ENCODE measurements around the gene MRPS26.

Gene MRPS26

DNA sequence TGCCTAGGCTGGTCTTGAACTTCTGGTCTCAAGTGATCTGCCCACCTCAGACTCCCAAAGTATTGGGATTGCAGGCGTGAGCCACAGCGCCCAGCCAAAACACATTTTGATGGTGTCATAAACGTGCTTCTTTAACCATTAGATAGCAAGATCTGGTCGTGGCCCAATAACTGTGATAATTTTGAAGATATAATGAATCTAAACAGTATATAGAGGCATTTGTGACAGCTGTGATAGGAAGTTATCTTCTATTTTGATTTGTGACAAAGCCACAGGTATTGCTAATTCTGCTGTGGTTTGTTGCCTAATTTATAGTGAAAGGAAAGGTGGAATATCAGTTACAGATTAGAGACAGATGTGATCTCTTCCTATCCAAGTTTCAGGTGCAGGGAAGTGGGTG, 24.9 kb downstream of the MRPS26 start:
- TF ChIP-seq ZNF8 (CRISPR knock-in tag; IDR thresholded peaks at IDR 0.05) (no peak), POU6F1 (CRISPR knock-in tag; IDR thresholded peaks at IDR 0.05; ENCODE audit: borderline replicate concordance, low read depth) (no peak)
- no peak for ATAC-seq

GRCh38 chr20:3071266-3071609, 25.4 kb downstream of the MRPS26 start:
- ATAC-seq = no peak
- TF ChIP-seq ZNF565 (CRISPR knock-in tag; conservative IDR thresholded peaks at IDR 0.05; ENCODE audit: low read depth) = no peak
- no peak for TF ChIP-seq POU6F1 (CRISPR knock-in tag; IDR thresholded peaks at IDR 0.05; ENCODE audit: borderline replicate concordance, low read depth)
- TF ChIP-seq GLIS3 (CRISPR knock-in tag; IDR thresholded peaks at IDR 0.05) = no peak
- TF ChIP-seq PPARA (CRISPR knock-in tag; IDR thresholded peaks at IDR 0.05; ENCODE audit: borderline replicate concordance) = no peak
- TF ChIP-seq OSR1 (CRISPR knock-in tag; IDR thresholded peaks at IDR 0.05) = no peak
- no peak for TF ChIP-seq ZFP3 (CRISPR knock-in tag; IDR thresholded peaks at IDR 0.05)
- TF ChIP-seq ESRRG (CRISPR knock-in tag; IDR thresholded peaks at IDR 0.05) = no peak
- TF ChIP-seq, protein P1, sequence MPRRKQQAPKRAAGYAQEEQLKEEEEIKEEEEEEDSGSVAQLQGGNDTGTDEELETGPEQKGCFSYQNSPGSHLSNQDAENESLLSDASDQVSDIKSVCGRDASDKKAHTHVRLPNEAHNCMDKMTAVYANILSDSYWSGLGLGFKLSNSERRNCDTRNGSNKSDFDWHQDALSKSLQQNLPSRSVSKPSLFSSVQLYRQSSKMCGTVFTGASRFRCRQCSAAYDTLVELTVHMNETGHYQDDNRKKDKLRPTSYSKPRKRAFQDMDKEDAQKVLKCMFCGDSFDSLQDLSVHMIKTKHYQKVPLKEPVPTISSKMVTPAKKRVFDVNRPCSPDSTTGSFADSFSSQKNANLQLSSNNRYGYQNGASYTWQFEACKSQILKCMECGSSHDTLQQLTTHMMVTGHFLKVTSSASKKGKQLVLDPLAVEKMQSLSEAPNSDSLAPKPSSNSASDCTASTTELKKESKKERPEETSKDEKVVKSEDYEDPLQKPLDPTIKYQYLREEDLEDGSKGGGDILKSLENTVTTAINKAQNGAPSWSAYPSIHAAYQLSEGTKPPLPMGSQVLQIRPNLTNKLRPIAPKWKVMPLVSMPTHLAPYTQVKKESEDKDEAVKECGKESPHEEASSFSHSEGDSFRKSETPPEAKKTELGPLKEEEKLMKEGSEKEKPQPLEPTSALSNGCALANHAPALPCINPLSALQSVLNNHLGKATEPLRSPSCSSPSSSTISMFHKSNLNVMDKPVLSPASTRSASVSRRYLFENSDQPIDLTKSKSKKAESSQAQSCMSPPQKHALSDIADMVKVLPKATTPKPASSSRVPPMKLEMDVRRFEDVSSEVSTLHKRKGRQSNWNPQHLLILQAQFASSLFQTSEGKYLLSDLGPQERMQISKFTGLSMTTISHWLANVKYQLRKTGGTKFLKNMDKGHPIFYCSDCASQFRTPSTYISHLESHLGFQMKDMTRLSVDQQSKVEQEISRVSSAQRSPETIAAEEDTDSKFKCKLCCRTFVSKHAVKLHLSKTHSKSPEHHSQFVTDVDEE (CRISPR knock-in tag; IDR thresholded peaks at IDR 0.05) = no peak
- no peak for TF ChIP-seq ARNTL (CRISPR knock-in tag; IDR thresholded peaks at IDR 0.05; ENCODE audit: borderline replicate concordance, low read depth)
- TF ChIP-seq ZFP30 (CRISPR knock-in tag; IDR thresholded peaks at IDR 0.05) = no peak
- TF ChIP-seq SNAI2 (CRISPR knock-in tag; IDR thresholded peaks at IDR 0.05) = no peak
- TF ChIP-seq, protein P2, sequence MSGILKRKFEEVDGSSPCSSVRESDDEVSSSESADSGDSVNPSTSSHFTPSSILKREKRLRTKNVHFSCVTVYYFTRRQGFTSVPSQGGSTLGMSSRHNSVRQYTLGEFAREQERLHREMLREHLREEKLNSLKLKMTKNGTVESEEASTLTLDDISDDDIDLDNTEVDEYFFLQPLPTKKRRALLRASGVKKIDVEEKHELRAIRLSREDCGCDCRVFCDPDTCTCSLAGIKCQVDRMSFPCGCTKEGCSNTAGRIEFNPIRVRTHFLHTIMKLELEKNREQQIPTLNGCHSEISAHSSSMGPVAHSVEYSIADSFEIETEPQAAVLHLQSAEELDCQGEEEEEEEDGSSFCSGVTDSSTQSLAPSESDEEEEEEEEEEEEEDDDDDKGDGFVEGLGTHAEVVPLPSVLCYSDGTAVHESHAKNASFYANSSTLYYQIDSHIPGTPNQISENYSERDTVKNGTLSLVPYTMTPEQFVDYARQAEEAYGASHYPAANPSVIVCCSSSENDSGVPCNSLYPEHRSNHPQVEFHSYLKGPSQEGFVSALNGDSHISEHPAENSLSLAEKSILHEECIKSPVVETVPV (CRISPR knock-in tag; IDR thresholded peaks at IDR 0.05) = no peak
- no peak for TF ChIP-seq RARB (CRISPR knock-in tag; IDR thresholded peaks at IDR 0.05)
- TF ChIP-seq ZNF8 (CRISPR knock-in tag; IDR thresholded peaks at IDR 0.05) = no peak
- TF ChIP-seq, protein P3, sequence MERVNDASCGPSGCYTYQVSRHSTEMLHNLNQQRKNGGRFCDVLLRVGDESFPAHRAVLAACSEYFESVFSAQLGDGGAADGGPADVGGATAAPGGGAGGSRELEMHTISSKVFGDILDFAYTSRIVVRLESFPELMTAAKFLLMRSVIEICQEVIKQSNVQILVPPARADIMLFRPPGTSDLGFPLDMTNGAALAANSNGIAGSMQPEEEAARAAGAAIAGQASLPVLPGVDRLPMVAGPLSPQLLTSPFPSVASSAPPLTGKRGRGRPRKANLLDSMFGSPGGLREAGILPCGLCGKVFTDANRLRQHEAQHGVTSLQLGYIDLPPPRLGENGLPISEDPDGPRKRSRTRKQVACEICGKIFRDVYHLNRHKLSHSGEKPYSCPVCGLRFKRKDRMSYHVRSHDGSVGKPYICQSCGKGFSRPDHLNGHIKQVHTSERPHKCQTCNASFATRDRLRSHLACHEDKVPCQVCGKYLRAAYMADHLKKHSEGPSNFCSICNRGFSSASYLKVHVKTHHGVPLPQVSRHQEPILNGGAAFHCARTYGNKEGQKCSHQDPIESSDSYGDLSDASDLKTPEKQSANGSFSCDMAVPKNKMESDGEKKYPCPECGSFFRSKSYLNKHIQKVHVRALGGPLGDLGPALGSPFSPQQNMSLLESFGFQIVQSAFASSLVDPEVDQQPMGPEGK (CRISPR knock-in tag; IDR thresholded peaks at IDR 0.05; ENCODE audit: borderline replicate concordance) = no peak
- no peak for TF ChIP-seq CSDC2 (CRISPR knock-in tag; IDR thresholded peaks at IDR 0.05)
- no peak for TF ChIP-seq TOX (CRISPR knock-in tag; IDR thresholded peaks at IDR 0.05; ENCODE audit: borderline replicate concordance)
- no peak for TF ChIP-seq ZC3H10 (CRISPR knock-in tag; IDR thresholded peaks at IDR 0.05)
- TF ChIP-seq BACH2 (CRISPR knock-in tag; IDR thresholded peaks at IDR 0.05; ENCODE audit: borderline replicate concordance) = no peak
- TF ChIP-seq TCF4 (CRISPR knock-in tag; IDR thresholded peaks at IDR 0.05; ENCODE audit: borderline replicate concordance) = no peak

DNA sequence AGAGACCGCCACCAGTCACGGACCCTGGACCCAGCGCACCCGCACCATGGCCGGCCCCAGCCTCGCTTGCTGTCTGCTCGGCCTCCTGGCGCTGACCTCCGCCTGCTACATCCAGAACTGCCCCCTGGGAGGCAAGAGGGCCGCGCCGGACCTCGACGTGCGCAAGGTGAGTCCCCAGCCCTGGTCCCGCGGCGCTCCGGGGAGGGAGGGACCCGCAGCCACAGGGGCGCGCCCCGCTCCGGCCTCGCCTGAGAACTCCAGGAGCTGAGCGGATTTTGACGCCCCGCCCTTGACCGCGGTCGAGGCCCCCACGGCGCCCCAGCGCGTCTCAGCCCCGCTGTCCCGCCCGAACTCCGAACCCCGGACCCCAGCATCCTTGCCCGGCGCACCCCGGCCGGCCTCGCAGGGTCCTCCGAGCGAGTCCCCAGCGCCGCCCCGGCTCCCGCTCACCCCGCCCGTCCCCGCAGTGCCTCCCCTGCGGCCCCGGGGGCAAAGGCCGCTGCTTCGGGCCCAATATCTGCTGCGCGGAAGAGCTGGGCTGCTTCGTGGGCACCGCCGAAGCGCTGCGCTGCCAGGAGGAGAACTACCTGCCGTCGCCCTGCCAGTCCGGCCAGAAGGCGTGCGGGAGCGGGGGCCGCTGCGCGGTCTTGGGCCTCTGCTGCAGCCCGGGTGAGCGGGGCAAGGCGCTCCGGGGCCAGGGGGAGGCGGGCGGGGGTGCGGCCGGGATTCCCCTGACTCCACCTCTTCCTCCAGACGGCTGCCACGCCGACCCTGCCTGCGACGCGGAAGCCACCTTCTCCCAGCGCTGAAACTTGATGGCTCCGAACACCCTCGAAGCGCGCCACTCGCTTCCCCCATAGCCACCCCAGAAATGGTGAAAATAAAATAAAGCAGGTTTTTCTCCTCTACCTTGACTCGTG, 26.0 kb downstream of the MRPS26 start, which contains the start of gene OXT:
OXT (plus strand) TSS at position 11 of the 920 bp plus-strand sequence; CDS start at position 47, 36 bp downstream.
- TF ChIP-seq TOX (CRISPR knock-in tag; IDR thresholded peaks at IDR 0.05; ENCODE audit: borderline replicate concordance) = no peak
- TF ChIP-seq, protein P1 (CRISPR knock-in tag; IDR thresholded peaks at IDR 0.05) = no peak
- TF ChIP-seq ESRRG (CRISPR knock-in tag; IDR thresholded peaks at IDR 0.05) = no peak
- ATAC-seq = no peak
